T-helper 9 cell (primary cell): Measurements from ENCODE around the gene CHST12.
"Not testable (repeated sequence)": the region's sequence is repeated elsewhere in the genome, so short reads cannot be mapped to it uniquely, and the experiment has no call there.

ENCODE experiments used
- DNase-seq: peaks from one replicate; pipeline ENCODE4 v3.0.0-alpha.2; 2020

The CHST12 gene

GRCh38 chr7:2379161-2379560, 24.2 kb upstream of the CHST12 start:
- no peak for DNase-seq

GRCh38 chr7:2379821-2380450, 23.5 kb upstream of the CHST12 start:
- DNase-seq: no peak

GRCh38 chr7:2380461-2380860, 22.9 kb upstream of the CHST12 start:
- DNase-seq: no peak

- DNase-seq: no peak
Measured at GRCh38 chr7:2381227-2381626, 22.2 kb upstream of the CHST12 start.

- DNase-seq: no peak
Measured at GRCh38 chr7:2381881-2382509, 21.4 kb upstream of the CHST12 start.

GRCh38 chr7:2383543-2384274, 19.7 kb upstream of the CHST12 start:
- DNase-seq: no peak

GRCh38 chr7:2384354-2385243, 18.8 kb upstream of the CHST12 start:
- no peak for DNase-seq

- DNase-seq: not testable (repeated sequence)
Measured at GRCh38 chr7:2386122-2386521, 17.3 kb upstream of the CHST12 start.

GRCh38 chr7:2386964-2387669, 16.3 kb upstream of the CHST12 start:
- DNase-seq: no peak

GRCh38 chr7:2387897-2388636, 15.3 kb upstream of the CHST12 start:
- no peak for DNase-seq

- DNase-seq: no peak
Measured at GRCh38 chr7:2388637-2388954, 14.8 kb upstream of the CHST12 start.

- DNase-seq: not testable (repeated sequence)
Measured at GRCh38 chr7:2390020-2390816, 13.2 kb upstream of the CHST12 start.

GRCh38 chr7:2393706-2394105, 9.7 kb upstream of the CHST12 start:
- DNase-seq: no peak

- no peak for DNase-seq
Measured at GRCh38 chr7:2394566-2395082, 8.8 kb upstream of the CHST12 start.

GRCh38 chr7:2398506-2398905, 4.9 kb upstream of the CHST12 start:
- DNase-seq: no peak

GRCh38 chr7:2399848-2400587, 3.4 kb upstream of the CHST12 start:
- DNase-seq: no peak

- DNase-seq: no peak
Measured at GRCh38 chr7:2402687-2403013, 761 bp upstream of the CHST12 start.

- peak; percentile 27 for DNase-seq
Measured at GRCh38 chr7:2403718-2404648, 572 bp downstream of the CHST12 start.

- no peak for DNase-seq
Measured at GRCh38 chr7:2404714-2405119, 1.3 kb downstream of the CHST12 start.
